Calu3 (cell line): ENCODE measurements around the gene APMAP. TPM values are rescaled to one million over a fixed set of nuclear protein-coding genes. Genes with fewer than 3 reads are reported as not detected.
"Not testable (repeated sequence)": the region's sequence is repeated elsewhere in the genome, so short reads cannot be mapped to it uniquely, and the experiment has no call there.

Source experiments
- BruUV-seq: library from RNA; stranded (reverse); fragments of 400-500 nt; replicated peaks from 2 replicates; lab custom pipeline; 2021; lab: Mats Ljungman, UMichigan
- CTCF ChIA-PET: fragments of 300-600 bp; sonication (Branson Sonifier 250); formaldehyde crosslinking; loops from one replicate; lab custom pipeline; 2022; ENCODE audit warnings: antibody characterized with exemption; lab: Charles Lee
- DNase-seq: peaks from one replicate; pipeline ENCODE4 v3.0.0; 2022
- H3K27ac Mint-ChIP-seq: one replicate; pipeline ENCODE4 v1.8.0; 2022; ENCODE audit warnings: mixed read lengths; ENCODE audit not compliant: unreplicated experiment
- H3K27me3 Mint-ChIP-seq: one replicate; pipeline ENCODE4 v1.8.0; 2022; ENCODE audit warnings: mixed read lengths; ENCODE audit not compliant: unreplicated experiment
- H3K36me3 Mint-ChIP-seq: one replicate; pipeline ENCODE4 v1.8.0; 2022; ENCODE audit warnings: mild to moderate bottlenecking, moderate library complexity, mixed read lengths; ENCODE audit not compliant: insufficient read depth, unreplicated experiment
- H3K4me1 Mint-ChIP-seq: one replicate; pipeline ENCODE4 v1.8.0; 2022; ENCODE audit warnings: mild to moderate bottlenecking, low read depth, mixed read lengths; ENCODE audit not compliant: unreplicated experiment
- H3K4me3 Mint-ChIP-seq: one replicate; pipeline ENCODE4 v1.8.0; 2022; ENCODE audit warnings: mild to moderate bottlenecking, low read depth, moderate library complexity, mixed read lengths; ENCODE audit not compliant: unreplicated experiment
- H3K9me3 Mint-ChIP-seq: one replicate; pipeline ENCODE4 v1.8.0; 2022; ENCODE audit warnings: low read depth, mixed read lengths; ENCODE audit not compliant: unreplicated experiment
- intact Hi-C: fragments of 100-400 bp; cut with micrococcal nuclease; formaldehyde crosslinking; loops from one replicate; pipeline ENCODE4 v1.10.0; 2022; ENCODE audit not compliant: unreplicated experiment
- total RNA-seq: library from RNA; stranded (reverse); gene quantifications from 2 replicates; pipeline ENCODE4 v1.2.3, GENCODE V29; 2022
- TF ChIP-seq, protein P1 (sequence below): fragments of 200-600 bp; IDR thresholded peaks from one replicate; pipeline ENCODE4 v1.8.0; 2022; ENCODE audit warnings: antibody characterized with exemption; ENCODE audit not compliant: unreplicated experiment

Gene APMAP
- total RNA-seq, 1 experiment from 2014 or later = 30.7 TPM

DNA sequence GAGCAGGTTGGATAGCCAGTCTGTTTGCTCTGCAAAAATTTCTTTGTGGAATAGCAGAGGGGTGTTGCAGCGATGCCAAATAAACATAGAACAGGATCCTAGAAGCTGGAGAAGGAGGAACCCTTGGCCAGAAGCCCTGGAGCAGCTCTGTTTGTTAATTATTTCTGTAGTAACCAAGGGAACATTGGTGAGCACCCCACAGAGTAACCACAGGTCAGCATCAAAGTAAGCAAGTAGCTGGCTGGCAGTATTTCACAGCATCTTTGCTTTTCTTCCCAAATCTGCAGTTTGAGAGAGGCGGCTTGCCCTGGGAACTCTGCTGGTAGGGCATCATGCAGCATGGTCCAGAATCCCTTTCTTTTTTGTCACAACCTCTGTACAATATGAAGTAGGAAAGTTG is 12.7 kb upstream of the APMAP start:
- intact Hi-C loops = no loop called here
- no TSS peak for BruUV-seq
- peaks cover 5% of the 10 kb centered on the region for H3K36me3 Mint-ChIP-seq
- CTCF ChIA-PET = no interaction called here
- H3K4me3 Mint-ChIP-seq = no peak overlapping the region
- H3K27me3 Mint-ChIP-seq = no peaks in the 10 kb centered on the region
- H3K27ac Mint-ChIP-seq = no peak overlapping the region
- no peaks in the 10 kb centered on the region for H3K9me3 Mint-ChIP-seq
- TF ChIP-seq, protein P1, sequence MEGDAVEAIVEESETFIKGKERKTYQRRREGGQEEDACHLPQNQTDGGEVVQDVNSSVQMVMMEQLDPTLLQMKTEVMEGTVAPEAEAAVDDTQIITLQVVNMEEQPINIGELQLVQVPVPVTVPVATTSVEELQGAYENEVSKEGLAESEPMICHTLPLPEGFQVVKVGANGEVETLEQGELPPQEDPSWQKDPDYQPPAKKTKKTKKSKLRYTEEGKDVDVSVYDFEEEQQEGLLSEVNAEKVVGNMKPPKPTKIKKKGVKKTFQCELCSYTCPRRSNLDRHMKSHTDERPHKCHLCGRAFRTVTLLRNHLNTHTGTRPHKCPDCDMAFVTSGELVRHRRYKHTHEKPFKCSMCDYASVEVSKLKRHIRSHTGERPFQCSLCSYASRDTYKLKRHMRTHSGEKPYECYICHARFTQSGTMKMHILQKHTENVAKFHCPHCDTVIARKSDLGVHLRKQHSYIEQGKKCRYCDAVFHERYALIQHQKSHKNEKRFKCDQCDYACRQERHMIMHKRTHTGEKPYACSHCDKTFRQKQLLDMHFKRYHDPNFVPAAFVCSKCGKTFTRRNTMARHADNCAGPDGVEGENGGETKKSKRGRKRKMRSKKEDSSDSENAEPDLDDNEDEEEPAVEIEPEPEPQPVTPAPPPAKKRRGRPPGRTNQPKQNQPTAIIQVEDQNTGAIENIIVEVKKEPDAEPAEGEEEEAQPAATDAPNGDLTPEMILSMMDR = no peak
- H3K4me1 Mint-ChIP-seq = peaks cover 5% of the 10 kb centered on the region
- no peak for DNase-seq

- BruUV-seq = no TSS peak
- TF ChIP-seq, protein P1 = no peak
- no peak for DNase-seq
- peaks cover 9% of the 10 kb centered on the region for H3K36me3 Mint-ChIP-seq
- H3K4me1 Mint-ChIP-seq = peaks cover 9% of the 10 kb centered on the region
- no peaks in the 10 kb centered on the region for H3K9me3 Mint-ChIP-seq
- H3K27ac Mint-ChIP-seq = no peak overlapping the region
- H3K27me3 Mint-ChIP-seq = no peaks in the 10 kb centered on the region
- CTCF ChIA-PET = no interaction called here
- intact Hi-C loops = no loop called here
- no peak overlapping the region for H3K4me3 Mint-ChIP-seq
These were observed 10.5 kb upstream of the APMAP start for GRCh38 chr20:25003002-25003401.

DNA sequence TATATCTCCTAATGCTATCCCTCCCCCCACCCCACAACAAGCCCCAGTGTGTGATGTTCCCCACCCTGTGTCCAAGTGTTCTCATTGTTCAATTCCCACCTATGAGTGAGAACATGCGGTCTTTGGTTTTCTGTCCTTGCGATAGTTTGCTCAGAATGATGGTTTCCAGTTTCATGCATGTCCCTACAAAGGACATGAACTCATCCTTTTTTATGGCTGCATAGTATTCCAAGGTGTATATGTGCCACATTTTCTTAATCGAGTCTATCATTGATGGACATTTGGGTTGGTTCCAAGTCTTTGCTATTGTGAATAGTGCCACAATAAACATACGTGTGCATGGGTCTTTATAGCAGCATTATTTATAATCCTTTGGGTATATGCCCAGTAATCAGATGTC is 8.8 kb upstream of the APMAP start:
- CTCF ChIA-PET, H3K27ac Mint-ChIP-seq, DNase-seq, H3K4me1 Mint-ChIP-seq, H3K9me3 Mint-ChIP-seq, BruUV-seq, H3K36me3 Mint-ChIP-seq, H3K4me3 Mint-ChIP-seq, H3K27me3 Mint-ChIP-seq: not testable (repeated sequence)
- intact Hi-C loops = loop anchor here (2.0 kb wide), 1 partner anchor 177 kb away; no protein-coding TSS in a partner anchor

DNA sequence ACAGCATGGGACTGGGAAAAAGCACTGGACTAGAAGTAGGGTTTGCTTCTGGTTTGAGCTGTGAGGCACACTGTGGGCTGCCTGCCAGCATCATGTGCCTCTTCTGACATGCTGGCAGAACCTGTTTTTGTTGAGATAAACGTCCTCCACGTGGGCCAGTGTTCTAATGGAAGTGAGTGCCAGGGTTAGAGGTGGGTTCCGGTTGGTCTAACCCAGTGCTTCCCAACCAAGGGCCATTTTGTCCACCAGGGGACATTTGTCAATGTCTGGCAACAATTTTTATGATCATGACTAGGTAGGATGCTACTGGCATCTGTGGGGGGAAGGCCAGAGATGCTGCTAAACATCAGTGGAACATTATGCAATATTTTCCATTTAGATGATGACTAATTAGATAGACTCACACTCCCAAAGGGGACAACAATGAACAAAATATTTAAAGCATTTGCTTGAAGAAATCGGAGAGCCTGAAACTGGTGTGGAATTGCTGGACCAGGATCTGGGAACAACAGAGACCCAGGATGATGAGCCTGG is 7.8 kb upstream of the APMAP start:
- Mint-ChIP-seq H3K27ac (peak overlapping the region; percentile 86), H3K9me3 (no peaks in the 10 kb centered on the region), H3K4me1 (peaks cover 9% of the 10 kb centered on the region), H3K27me3 (no peaks in the 10 kb centered on the region), H3K36me3 (peaks cover 9% of the 10 kb centered on the region), H3K4me3 (no peak overlapping the region)
- peak; percentile 62 for DNase-seq
- CTCF ChIA-PET = no interaction called here
- TF ChIP-seq, protein P1 = no peak
- intact Hi-C loops = loop anchor here (1.0 to 2.0 kb wide), 2 partner anchors 17 to 178 kb away; no protein-coding TSS in a partner anchor
- BruUV-seq = no TSS peak

DNA sequence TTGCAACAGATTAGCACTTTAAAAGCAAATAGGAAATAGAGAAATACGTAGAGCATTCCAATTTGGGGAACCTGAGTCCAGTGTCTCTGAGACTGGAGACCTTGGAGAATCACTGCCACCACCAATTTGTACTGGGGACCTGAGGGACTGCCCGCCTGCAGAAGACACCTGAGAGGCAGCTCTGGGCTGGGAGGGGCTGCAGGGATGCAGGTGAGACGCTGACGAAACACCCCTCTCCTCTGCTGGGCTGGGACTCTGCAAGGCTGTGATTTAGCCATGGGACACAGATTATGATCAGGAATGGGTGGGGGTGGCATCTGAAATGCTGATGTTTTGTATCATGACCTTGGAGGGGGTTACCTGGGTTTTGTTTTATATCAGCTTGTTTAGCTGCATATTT is 7.0 kb upstream of the APMAP start:
- no peak overlapping the region for H3K4me3 Mint-ChIP-seq
- no peak overlapping the region for H3K27ac Mint-ChIP-seq
- H3K36me3 Mint-ChIP-seq = peaks cover 9% of the 10 kb centered on the region
- no TSS peak for BruUV-seq
- H3K27me3 Mint-ChIP-seq = no peaks in the 10 kb centered on the region
- CTCF ChIA-PET = no interaction called here
- DNase-seq = no peak
- TF ChIP-seq, protein P1 = no peak
- intact Hi-C loops = loop anchor here (5.0 kb wide), 1 partner anchor 398 kb away; no protein-coding TSS in a partner anchor
- H3K4me1 Mint-ChIP-seq = peaks cover 9% of the 10 kb centered on the region
- H3K9me3 Mint-ChIP-seq = no peaks in the 10 kb centered on the region
